GM19240 (cell line): Measurements from ENCODE around the gene TIMM29.

Experiments used
- DNase-seq: peaks from one replicate; pipeline ENCODE4 v3.0.0; 2011; ENCODE audit warnings: low spot score; ENCODE audit not compliant: insufficient read length

The TIMM29 gene

DNA sequence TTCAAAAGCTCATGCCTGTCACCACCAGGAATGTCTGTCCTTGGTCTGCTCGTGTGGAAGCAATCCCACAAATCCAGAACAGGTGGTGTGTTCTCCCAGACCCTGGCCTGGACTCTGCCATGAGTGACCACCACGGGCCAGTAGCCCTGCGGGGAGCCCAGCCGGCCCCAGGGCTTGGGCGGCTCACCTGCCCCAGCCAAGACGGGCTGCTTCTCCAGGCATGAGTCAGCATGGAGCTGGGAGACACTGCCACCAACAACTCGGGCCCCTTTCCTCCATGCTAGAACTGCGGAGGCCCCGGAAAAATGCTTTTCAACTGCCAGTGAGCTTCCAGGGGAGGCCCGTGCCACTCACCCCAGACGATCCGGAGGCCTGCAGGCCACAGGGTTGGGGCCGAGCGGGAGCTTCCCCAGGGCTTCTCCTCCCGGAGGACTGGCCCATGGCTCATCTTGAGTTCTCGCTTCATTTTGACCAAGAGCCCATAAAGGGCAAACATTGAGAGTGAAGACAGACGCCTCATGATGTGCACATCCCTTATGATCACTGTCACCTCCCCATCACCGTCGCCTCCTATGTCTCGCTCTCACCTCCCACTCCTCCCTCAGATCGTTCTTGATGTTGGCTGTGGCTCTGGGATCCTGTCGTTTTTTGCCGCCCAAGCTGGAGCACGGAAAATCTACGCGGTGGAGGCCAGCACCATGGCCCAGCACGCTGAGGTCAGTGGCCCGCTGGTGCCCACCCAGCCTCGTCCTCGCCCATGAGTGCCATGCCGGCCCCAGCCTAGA is 16.8 kb upstream of the TIMM29 start:
- no peak for DNase-seq

GRCh38 chr19:10912619-10913018 is 16.0 kb upstream of the TIMM29 start:
- no peak for DNase-seq

GRCh38 chr19:10913716-10914340 is 14.8 kb upstream of the TIMM29 start:
- no peak for DNase-seq

GRCh38 chr19:10915130-10916091 is 13.2 kb upstream of the TIMM29 start:
- no peak for DNase-seq

GRCh38 chr19:10916602-10917001 is 12.0 kb upstream of the TIMM29 start:
- no peak for DNase-seq

- no peak for DNase-seq
Observed at GRCh38 chr19:10918359-10918758, 10.3 kb upstream of the TIMM29 start.

DNA sequence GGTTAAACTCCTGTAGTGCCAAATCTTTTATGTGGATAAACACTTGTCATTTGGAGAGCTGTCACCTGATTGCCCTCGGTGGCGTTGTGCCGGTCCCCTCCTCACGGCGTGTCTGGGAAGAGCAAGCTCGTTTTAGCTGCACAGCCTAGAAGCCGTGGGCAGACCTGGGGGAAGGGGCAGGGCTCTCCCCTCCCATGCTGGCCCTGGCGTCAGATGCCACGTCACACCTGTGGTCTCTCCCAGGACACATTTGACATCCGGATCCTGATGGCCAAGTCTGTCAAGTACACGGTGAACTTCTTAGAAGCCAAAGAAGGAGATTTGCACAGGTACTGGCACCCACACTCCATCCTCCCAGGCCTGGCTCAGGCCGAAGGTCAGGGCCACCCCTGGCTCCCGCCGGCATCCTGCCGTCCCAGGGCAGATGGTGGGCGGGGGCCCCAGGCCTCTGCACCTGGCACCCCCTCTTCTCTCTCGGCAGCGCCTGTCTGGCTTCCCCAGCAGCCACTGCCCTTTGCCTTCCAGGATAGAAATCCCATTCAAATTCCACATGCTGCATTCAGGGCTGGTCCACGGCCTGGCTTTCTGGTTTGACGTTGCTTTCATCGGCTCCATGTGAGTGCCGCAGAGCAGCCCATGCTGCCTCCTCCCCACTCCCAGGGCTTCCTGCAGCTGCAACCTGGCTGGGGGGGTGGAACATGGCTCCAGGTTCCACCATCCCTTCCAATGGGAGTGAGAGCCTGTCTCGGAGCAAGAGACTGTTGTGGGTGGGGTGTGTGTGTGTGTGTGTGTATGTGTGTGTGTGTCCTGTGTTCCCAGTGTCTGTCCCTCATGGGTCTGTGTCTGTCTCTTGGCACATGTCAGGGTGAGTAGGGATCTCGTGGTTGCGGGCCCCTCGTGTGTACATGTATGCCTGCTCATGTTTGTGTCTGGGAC is 9.0 kb upstream of the TIMM29 start:
- DNase-seq, result no peak

GRCh38 chr19:10920288-10920655 is 8.3 kb upstream of the TIMM29 start:
- no peak for DNase-seq

GRCh38 chr19:10920781-10921180 is 7.8 kb upstream of the TIMM29 start:
- no peak for DNase-seq

DNA sequence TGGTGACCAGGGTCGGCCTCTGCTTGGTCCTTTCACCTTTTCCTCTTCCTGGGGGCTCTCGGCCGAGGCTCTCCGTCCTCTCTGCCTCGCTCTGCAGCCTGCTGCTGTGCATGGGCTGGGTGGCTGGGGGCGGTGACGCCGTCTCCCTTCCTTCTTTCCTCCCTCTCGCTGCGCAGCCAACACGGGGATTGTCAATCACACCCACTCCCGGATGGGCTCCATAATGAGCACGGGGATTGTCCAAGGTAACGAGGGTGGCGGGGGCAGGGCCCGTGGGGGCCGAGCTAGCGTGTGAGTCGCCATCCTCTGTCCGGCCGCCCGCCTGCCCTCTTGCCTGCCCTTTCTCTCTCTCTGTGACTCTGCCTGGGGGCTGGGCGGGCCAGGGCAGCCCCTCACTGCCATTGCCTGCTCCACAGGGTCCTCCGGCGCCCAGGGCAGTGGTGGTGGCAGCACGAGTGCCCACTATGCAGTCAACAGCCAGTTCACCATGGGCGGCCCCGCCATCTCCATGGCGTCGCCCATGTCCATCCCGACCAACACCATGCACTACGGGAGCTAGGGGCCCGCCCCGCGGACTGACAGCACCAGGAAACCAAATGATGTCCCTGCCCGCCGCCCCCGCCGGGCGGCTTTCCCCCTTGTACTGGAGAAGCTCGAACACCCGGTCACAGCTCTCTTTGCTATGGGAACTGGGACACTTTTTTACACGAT is 7.3 kb upstream of the TIMM29 start:
- DNase-seq, result no peak

DNA sequence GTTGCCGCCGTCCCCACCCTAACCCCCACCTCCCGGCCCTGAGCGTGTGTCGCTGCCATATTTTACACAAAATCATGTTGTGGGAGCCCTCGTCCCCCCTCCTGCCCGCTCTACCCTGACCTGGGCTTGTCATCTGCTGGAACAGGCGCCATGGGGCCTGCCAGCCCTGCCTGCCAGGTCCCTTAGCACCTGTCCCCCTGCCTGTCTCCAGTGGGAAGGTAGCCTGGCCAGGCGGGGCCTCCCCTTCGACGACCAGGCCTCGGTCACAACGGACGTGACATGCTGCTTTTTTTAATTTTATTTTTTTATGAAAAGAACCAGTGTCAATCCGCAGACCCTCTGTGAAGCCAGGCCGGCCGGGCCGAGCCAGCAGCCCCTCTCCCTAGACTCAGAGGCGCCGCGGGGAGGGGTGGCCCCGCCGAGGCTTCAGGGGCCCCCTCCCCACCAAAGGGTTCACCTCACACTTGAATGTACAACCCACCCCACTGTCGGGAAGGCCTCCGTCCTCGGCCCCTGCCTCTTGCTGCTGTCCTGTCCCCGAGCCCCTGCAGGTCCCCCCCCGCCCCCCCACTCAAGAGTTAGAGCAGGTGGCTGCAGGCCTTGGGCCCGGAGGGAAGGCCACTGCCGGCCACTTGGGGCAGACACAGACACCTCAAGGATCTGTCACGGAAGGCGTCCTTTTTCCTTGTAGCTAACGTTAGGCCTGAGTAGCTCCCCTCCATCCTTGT is 6.5 kb upstream of the TIMM29 start:
- no peak for DNase-seq

DNA sequence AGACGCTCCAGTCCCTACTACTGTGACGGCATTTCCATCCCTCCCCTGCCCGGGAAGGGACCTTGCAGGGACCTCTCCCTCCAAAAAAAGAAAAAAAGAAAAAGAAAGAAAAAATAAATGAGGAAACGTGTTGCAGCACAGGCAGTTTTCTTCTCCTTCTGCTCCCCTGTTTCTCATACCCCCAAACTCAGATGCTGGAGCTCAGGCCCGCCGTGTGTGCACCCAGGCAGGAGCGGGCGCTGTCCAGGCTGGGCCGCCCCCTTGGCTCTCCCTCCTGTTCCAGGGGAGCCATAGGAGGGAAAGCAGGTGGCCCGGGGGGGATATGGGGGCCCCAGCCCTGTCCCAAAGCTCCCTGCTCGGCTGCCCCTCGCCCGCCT is 6.0 kb upstream of the TIMM29 start:
- no peak for DNase-seq

GRCh38 chr19:10923260-10924112 is 5.1 kb upstream of the TIMM29 start:
- no peak for DNase-seq

GRCh38 chr19:10924597-10924996 is 4.0 kb upstream of the TIMM29 start:
- no peak for DNase-seq

DNA sequence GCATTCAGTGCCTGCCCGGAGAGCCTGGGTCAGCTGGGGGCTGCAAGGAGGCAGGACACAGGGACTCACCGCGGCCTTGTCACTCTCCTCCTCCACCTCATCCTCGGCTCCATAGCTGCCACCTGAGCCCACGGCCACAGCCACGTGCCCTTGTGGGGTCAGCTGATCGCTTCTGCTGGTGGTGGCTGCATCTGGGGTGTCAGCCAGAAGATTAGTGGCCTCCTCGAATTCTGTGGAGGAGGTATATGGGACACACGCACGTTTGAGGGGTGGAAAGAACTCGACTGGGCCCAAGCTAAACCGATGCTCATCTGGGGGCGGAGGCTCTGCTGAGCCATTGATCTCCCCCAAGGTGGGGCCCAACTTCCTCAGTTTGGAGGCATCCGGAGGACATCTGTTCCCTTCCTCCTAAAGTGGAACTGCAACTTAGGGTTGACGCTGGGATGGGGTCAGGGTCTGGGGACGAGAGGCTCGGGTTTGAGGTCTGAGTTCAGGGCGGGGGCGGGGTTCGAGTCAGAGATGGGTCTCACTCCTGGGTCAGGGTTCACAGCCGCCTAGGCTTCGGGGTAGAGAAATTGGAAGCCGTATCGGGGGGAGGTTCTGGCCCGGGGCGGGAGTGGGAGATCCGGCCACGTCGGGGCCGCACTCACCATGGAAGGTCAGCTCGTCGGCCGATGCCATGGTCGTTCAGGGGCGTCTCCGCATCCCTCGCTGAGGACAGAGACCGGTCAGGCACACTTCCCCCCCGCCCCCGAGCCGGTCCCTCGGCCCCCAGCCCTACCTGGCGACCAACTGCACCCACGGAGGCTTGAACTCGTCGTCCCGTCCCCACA is 665 bp upstream of the TIMM29 start:
- DNase-seq, result no peak

DNA sequence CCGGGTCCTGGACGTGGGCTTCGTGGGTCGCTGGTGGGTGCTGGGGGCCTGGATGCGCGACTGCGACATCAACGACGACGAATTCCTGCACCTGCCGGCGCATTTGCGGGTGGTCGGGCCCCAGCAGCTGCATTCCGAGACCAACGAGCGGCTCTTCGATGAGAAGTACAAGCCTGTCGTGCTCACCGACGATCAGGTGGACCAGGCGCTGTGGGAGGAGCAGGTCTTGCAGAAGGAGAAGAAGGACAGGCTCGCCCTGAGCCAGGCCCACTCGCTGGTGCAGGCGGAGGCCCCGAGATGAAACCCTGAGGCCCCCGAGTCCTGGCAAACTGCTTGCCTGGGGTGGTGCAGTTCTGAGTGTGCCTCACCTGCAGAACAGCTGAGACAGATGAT is 787 bp downstream of the TIMM29 start:
- DNase-seq, result no peak

DNA sequence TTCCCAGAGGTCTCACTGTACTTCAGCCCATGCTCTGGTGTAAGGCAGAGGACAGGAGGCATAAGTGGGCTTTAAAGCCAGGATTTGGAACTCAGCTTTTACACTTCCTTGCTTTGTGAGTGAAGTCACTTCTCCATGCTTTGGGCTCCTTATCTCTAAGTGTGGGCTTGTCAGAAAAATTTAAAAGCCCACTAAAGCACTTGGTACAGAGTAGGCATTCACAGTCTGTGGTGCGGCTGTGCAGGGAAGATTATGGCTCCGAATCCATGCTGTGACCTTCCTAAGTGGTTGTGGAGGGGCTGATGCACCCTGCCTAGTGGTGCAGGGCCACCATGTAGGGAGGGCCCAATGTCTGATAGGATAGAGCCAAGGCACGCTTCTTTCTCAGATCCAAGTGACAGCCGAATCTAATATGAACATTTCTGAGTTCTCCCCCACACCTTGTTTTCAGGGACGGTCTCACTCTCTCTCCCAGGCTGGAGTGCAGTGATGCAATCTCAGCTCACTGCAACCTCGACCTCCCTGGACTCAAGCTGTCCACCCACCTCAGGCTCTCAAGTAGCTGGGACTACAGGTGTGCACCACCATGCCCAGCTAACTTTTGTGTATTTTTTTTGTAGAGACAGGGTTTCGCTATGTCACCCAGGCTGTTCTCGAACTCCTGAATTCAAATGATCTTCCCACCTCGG is 6.9 kb downstream of the TIMM29 start:
- no peak for DNase-seq
